DND-41 (cell line): Measurements from ENCODE around the gene TDP2.

Source experiments
- EZH2 ChIP-seq: IDR thresholded peaks from 3 replicates; pipeline ENCODE4 v1.6.1; 2012; ENCODE audit warnings: borderline replicate concordance, low read depth, mild to moderate bottlenecking, moderate library complexity, low read length, inconsistent platforms; ENCODE audit not compliant: severe bottlenecking
- TF ChIP-seq, protein P1 (sequence below): IDR thresholded peaks from 2 replicates; pipeline ENCODE4 v1.5.1; 2012; ENCODE audit warnings: borderline replicate concordance, low read length, moderate library complexity, mild to moderate bottlenecking; ENCODE audit not compliant: poor library complexity, severe bottlenecking; ENCODE audit errors: extremely low read depth

DNA sequence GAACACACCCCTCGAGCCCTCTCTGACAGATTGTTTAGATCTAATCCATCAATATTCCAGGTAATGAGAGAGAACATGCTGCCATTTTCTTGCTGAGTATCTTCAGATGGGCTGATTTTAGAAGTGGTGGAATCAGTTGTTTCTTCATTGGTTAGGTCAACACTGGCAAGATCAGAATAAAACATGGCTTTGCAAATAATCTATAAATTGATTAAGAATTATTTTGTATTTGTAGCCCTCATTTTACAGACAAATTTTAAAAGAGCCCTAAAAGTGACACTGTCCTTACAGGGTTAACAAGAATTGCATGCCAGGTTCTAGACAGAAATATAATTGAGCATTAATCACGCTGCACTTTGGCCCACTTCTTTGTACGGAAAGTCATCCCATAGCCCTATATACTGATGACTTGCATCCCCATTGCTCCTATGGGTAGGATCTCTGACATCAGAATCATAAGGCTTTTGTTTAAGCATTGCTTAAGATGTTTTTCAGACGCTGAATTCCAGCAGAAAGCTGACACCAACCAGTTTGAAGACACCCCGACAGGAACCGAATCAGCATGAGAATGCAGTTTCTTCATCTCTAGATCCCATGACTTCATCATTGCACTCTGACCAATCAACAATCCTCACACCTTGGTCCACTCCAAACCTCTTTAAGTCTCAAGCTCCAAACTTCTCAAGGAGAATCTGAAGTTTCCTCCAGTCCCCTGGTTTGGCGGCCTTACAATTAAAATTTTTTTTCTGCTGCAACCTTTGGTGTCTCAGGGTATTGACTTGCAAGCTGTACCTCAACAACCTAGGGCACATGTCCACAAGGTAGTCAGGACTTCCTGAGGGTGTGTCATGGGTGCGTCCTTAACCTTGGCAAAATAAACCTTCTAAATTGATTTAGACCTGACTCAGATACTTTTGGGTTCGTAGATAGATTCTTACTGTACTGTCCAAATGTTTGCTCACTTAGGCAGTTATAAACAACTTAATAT, 7.8 kb downstream of the TDP2 start:
- TF ChIP-seq, protein P1, sequence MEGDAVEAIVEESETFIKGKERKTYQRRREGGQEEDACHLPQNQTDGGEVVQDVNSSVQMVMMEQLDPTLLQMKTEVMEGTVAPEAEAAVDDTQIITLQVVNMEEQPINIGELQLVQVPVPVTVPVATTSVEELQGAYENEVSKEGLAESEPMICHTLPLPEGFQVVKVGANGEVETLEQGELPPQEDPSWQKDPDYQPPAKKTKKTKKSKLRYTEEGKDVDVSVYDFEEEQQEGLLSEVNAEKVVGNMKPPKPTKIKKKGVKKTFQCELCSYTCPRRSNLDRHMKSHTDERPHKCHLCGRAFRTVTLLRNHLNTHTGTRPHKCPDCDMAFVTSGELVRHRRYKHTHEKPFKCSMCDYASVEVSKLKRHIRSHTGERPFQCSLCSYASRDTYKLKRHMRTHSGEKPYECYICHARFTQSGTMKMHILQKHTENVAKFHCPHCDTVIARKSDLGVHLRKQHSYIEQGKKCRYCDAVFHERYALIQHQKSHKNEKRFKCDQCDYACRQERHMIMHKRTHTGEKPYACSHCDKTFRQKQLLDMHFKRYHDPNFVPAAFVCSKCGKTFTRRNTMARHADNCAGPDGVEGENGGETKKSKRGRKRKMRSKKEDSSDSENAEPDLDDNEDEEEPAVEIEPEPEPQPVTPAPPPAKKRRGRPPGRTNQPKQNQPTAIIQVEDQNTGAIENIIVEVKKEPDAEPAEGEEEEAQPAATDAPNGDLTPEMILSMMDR, result no peak
- TF ChIP-seq EZH2, result no peak
